Germinal center (tissue), 1 donor: ENCODE results near the gene RAD51B.
"Not testable (repeated sequence)": the region's sequence is repeated elsewhere in the genome, so short reads cannot be mapped to it uniquely, and the experiment has no call there.

ENCODE experiments used
- DNase-seq: peaks from one replicate; pipeline ENCODE4 v3.0.0; 2012; ENCODE audit warnings: mixed read lengths, low spot score

The RAD51B gene

DNA sequence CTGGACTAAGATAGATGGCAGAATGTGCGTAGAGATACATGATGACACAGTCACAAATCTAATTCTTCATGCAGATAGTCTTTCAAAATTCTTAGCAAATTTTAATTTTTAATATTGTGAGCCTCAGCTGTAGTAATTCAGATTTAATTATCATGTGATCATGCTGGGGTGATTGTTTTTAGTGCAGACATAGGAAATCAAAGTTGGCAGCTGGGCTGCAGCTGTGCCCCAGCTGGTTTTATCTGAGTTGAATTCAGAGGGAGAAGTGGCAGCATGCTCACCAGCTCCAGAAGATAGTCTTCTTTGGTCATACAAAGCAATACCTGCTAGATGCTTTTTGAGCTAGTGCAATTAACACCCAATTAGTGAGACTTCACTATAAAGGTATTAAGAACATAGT is 292.9 kb downstream of the RAD51B start:
- DNase-seq: no peak

- no peak for DNase-seq
These were observed 293.9 kb downstream of the RAD51B start for GRCh38 chr14:68113343-68113930.

- DNase-seq: not testable (repeated sequence)
These were observed 296.4 kb downstream of the RAD51B start for GRCh38 chr14:68115952-68116351.

DNA sequence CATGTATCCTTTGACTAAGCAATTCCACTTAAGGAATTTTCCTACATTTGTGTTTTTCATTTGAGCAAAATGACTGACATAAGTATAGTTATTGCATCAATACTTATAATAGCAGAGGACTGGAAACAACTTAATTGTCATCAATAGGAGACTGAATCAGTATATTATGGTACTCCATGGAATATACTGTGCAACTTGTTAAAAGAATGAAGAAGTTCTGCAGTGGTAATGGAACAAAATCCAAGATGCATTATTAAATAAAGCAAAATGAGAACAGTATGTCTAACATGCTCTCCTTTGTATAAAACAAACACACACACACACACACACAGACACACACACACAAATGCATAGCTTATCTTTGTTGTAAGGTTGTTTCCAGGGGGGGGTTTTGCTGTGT is 303.1 kb downstream of the RAD51B start:
- DNase-seq: no peak

DNA sequence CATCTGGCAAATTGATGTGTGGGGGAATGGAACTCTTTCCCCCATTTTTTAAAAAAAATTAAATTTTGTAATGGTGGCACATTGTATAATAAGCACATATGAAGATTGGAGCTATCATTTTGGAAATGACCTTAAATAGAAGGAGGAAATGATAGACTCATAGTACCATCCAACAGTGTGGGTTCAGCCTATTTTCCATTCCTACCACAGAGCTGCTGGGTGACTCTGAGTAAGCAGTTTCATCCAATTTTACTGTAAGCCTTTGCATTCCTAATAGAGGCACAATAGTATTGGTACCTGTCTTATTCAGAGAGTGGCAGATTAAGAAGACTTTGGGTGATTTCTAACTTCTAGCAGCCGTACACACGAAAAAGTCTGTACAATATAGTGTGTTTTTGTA is 304.5 kb downstream of the RAD51B start:
- DNase-seq: no peak

GRCh38 chr14:68124979-68125731 is 305.6 kb downstream of the RAD51B start:
- DNase-seq: no peak

- no peak for DNase-seq
These were observed 307.6 kb downstream of the RAD51B start for GRCh38 chr14:68127166-68127565.

DNA sequence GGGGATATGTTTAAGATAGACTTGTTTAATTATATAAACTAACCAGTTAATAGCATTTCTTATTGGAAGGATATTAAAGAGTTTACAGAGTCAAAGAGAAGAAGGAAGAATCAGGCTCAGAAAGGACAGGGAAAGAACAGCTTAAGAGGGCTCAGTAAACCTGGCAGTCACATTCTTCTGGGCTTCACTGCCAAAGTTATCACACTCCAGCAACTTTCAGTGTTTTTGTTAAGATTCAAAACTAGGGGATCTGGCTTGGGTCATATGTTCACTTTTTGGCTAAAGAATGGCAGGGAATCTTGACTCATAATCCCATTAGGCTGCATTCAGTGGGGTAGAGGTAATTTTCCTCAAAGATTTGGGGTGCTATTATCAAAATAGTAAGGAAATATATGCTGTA is 312.3 kb downstream of the RAD51B start:
- DNase-seq: no peak

- DNase-seq: no peak
These were observed 313.1 kb downstream of the RAD51B start for GRCh38 chr14:68132563-68133121.

- DNase-seq: no peak
These were observed 314.3 kb downstream of the RAD51B start for GRCh38 chr14:68133856-68134255.

- DNase-seq: no peak
These were observed 315.4 kb downstream of the RAD51B start for GRCh38 chr14:68135028-68135427.

DNA sequence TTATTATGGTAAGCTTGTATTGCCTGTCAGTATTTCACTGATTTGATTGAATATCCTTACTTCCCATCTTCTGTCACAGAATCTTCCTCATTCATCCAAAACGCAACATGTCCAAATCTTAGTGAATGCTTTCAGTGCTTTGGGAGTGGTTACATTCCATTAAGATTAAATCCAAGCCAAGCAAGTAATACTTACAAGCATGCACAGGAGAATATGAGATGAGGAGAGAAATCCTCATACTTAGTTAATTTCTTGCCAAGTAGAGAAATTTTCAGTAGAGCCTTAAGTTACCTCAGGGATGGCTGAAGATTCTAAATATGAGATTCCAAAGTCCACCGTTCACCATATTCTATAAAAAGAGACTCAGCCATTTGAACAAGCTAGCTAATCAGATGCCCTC is 316.0 kb downstream of the RAD51B start:
- DNase-seq: no peak

GRCh38 chr14:68137704-68138619 is 318.4 kb downstream of the RAD51B start:
- no peak for DNase-seq

DNA sequence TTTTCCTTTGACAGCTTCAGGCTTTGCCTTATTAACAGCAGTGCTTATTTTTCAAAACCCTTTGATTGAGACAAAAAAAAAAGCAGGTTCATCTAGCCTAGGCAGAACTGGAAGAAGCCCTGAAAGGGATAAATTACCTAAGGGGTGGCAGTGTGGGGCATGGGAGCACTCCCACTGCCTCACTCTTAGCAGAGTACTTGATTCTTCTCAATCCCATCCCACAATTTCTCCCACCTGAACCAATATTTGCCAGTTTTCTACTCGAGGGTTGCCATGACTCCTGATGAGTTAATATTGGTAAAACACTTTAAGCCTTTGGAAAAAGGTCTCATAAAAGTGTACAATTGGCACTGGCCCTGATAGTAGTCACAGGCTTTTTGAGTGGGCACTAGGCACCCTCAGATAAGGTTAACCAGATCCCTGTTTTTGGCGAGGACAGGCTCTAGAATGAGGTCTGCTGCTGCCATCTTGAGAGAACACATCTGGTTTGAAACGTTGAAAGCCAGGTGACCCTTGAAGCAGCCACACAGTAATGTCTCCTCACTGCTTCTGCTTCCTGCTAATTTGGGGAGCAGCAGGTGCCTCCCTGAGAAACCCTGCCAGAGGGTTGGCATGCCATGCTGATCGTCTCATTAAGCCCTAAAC is 320.0 kb downstream of the RAD51B start:
- no peak for DNase-seq

DNA sequence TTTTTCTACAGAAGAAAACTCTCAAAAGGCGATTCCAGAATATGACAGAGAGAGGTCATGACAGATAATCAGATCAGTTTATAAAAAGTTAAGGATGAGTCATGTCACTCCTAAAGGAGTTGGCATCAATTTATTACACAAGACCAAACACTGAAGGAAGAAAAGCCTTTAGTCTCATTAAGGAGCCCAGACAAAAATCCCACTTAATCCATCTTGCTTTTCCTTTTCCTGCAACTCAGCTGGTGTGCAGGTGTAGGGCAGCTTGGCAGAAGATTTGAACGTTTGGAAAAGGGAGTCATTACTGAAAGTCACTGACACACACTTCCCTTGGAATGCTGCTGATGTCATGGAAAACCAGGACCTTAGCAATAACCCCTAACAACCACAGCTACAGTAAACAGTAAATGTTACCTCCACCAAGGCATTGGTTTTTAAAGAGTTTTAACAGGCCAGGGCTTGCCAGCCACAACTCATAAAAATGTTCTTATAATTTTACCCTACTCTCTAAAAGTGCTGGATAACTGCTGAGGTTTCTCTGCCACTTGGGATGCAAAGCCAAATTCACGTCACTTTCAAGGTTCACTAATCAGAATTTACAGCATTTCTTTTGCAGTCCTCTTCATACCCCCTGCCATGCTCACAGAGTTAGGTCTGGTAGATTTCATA is 320.6 kb downstream of the RAD51B start:
- no peak for DNase-seq

DNA sequence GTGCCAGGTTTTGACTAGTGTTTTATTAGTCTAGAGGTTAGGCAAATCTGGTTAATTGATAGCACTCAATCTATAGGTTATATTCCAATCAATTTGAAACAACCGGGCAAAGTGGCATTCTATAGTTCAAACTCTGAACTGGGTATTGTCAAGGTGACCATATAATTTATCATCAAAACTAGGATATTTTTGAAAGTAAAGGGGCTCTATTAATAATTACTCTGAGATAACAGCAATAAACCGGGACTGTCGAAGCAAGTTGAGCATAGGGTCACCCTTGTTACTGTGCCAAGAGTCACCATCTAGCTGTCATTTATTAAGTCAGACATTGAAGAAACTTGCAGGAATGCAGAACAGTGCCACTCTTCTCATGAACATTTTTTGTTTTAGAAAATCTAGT is 321.2 kb downstream of the RAD51B start:
- DNase-seq: no peak

GRCh38 chr14:68141281-68142088 is 321.9 kb downstream of the RAD51B start:
- DNase-seq: no peak

- no peak for DNase-seq
These were observed 323.8 kb downstream of the RAD51B start for GRCh38 chr14:68143341-68143841.

DNA sequence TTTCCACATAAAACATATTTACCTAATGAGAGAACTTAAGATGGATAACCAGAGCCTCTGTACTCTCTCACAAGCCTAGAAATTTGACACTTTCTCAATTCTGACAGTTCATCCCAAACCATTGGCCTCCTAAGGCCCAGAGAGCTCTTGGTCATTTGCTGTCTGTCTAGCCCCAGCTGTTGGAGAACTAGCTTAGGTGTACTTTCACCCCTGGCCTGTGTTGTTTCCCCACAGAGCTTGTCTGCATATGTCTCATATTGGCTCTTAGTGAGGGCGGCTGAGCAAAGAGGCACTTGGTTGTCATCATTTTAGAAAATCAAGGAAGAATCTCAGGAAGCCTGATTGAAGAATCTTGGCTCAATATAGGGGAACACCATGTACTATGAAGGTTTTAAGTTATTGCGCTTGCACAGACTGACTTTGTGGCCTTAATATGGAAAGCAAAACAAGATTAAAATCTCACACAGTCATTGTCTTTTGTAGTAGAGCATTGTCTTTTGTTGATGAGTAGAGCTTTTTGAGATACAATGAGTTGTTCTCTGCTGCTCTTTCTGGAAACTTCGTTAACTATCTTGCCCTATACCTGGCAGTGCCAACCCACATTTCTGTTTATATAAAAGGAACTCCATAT is 324.6 kb downstream of the RAD51B start:
- no peak for DNase-seq

DNA sequence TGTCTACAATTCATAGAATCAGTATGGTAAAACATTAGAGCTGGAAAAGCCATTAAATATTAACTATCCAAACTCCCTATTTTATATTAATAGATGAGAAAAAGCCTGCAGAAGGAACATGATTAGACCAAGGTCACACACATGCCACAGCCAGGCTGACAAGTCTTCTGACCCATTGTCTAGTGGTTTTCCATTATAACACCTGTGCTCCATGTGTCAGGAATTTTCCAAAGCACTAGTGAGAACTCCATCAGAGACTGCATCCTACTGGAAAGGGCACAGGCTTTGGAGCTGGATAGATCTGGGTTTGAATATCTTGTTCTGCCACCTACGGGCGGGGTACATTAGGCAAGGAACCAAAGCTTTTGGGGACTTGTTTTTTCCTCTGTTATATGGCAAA is 325.5 kb downstream of the RAD51B start:
- no peak for DNase-seq
